Stimulated activated CD4-positive, alpha-beta T cell treated with anti-CD3 and anti-CD28 coated beads, TNF-alpha, amount 100 ng/mL, for 1 hour (primary cell): ENCODE data around the gene CST3.
"Not testable (repeated sequence)": the region's sequence is repeated elsewhere in the genome, so short reads cannot be mapped to it uniquely, and the experiment has no call there.

ENCODE experiments used
- DNase-seq, 3 donors: peaks; one replicate each; pipeline ENCODE4 v3.0.0-alpha.2; 2020; ENCODE audit warnings: low read depth in 3 of 3, low spot score in 1 of 3

The CST3 gene

GRCh38 chr20:23637282-23638221, at the start of gene CST3:
Gene CST3 (minus strand): TSS chr20:23637955. CDS start chr20:23637862, 93 bp downstream.
- DNase-seq: no peak

- DNase-seq: no peak
Measured at GRCh38 chr20:23686046-23686750, 48.4 kb upstream of the CST3 start.

- not testable (repeated sequence) for DNase-seq
Measured at GRCh38 chr20:23685529-23685896, 47.8 kb upstream of the CST3 start.

- no peak for DNase-seq
Measured at GRCh38 chr20:23684261-23684660, 46.5 kb upstream of the CST3 start.

- DNase-seq: no peak
Measured at GRCh38 chr20:23683807-23684206, 46.1 kb upstream of the CST3 start.

- DNase-seq: no peak
Measured at GRCh38 chr20:23683281-23683680, 45.5 kb upstream of the CST3 start.

- DNase-seq: no peak
Measured at GRCh38 chr20:23680146-23680545, 42.4 kb upstream of the CST3 start.

- no peak for DNase-seq
Measured at GRCh38 chr20:23679133-23680092, 41.7 kb upstream of the CST3 start.

GRCh38 chr20:23673209-23673608, 35.5 kb upstream of the CST3 start:
- DNase-seq: no peak

- DNase-seq: no peak
Measured at GRCh38 chr20:23672158-23672557, 34.4 kb upstream of the CST3 start.

GRCh38 chr20:23671479-23671878, 33.7 kb upstream of the CST3 start:
- DNase-seq: no peak

- no peak for DNase-seq
Measured at GRCh38 chr20:23670361-23670760, 32.6 kb upstream of the CST3 start.

GRCh38 chr20:23669866-23670265, 32.1 kb upstream of the CST3 start:
- DNase-seq: no peak

GRCh38 chr20:23669327-23669726, 31.6 kb upstream of the CST3 start:
- DNase-seq: no peak

- no peak for DNase-seq
Measured at GRCh38 chr20:23668477-23668951, 30.8 kb upstream of the CST3 start.

- DNase-seq: no peak
Measured at GRCh38 chr20:23667666-23668065, 29.9 kb upstream of the CST3 start.

- DNase-seq: no peak
Measured at GRCh38 chr20:23666698-23667097, 28.9 kb upstream of the CST3 start.

GRCh38 chr20:23666189-23666588, 28.4 kb upstream of the CST3 start:
- no peak for DNase-seq

- DNase-seq: no peak
Measured at GRCh38 chr20:23664954-23665353, 27.2 kb upstream of the CST3 start.

GRCh38 chr20:23664046-23664445, 26.3 kb upstream of the CST3 start:
- not testable (repeated sequence) for DNase-seq

GRCh38 chr20:23663180-23663579, 25.4 kb upstream of the CST3 start:
- no peak for DNase-seq
